Breast epithelium (tissue), 3 donors: ENCODE results near the gene POU3F3.

Source experiments
- POLR2A ChIP-seq: fragments of 450-650 bp; IDR thresholded peaks from one replicate; pipeline ENCODE4 v1.6.1; 2016; ENCODE audit warnings: antibody characterized with exemption, mild to moderate bottlenecking, moderate library complexity
- POLR2AphosphoS5 ChIP-seq, 3 donors: sonication (generic); formaldehyde crosslinking; IDR thresholded peaks; one replicate each; pipeline ENCODE4 v1.6.1; 2017; ENCODE audit warnings: antibody characterized with exemption in 3 of 3
- TF ChIP-seq, protein P1 (sequence below), 3 donors: fragments of 450-650 bp; IDR thresholded peaks; one replicate each; pipeline ENCODE4 v1.5.1; 2016 to 2017; ENCODE audit warnings: antibody characterized with exemption in 3 of 3, mild to moderate bottlenecking in 3 of 3, moderate library complexity in 3 of 3

GRCh38 chr2:104864280-104865095, 10.6 kb downstream of the POU3F3 start:
- TF ChIP-seq, protein P1, sequence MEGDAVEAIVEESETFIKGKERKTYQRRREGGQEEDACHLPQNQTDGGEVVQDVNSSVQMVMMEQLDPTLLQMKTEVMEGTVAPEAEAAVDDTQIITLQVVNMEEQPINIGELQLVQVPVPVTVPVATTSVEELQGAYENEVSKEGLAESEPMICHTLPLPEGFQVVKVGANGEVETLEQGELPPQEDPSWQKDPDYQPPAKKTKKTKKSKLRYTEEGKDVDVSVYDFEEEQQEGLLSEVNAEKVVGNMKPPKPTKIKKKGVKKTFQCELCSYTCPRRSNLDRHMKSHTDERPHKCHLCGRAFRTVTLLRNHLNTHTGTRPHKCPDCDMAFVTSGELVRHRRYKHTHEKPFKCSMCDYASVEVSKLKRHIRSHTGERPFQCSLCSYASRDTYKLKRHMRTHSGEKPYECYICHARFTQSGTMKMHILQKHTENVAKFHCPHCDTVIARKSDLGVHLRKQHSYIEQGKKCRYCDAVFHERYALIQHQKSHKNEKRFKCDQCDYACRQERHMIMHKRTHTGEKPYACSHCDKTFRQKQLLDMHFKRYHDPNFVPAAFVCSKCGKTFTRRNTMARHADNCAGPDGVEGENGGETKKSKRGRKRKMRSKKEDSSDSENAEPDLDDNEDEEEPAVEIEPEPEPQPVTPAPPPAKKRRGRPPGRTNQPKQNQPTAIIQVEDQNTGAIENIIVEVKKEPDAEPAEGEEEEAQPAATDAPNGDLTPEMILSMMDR (IDR thresholded peaks at IDR 0.05), result no peak
- TF ChIP-seq POLR2AphosphoS5 (IDR thresholded peaks at IDR 0.05), result no peak
- no peak for TF ChIP-seq POLR2A
